HTR-8/SVneo (cell line): ENCODE measurements around the gene MYRIP.

Experiments used
- DNase-seq: peaks from one replicate; pipeline ENCODE4 v3.0.0; 2011; ENCODE audit warnings: low spot score, mixed read lengths; ENCODE audit not compliant: insufficient read length
- FAIRE-seq: peaks from 2 replicates; lab custom pipeline; 2011; peaks lifted over from hg19 to GRCh38; lab: Jason Lieb, UNC

Gene MYRIP

DNA sequence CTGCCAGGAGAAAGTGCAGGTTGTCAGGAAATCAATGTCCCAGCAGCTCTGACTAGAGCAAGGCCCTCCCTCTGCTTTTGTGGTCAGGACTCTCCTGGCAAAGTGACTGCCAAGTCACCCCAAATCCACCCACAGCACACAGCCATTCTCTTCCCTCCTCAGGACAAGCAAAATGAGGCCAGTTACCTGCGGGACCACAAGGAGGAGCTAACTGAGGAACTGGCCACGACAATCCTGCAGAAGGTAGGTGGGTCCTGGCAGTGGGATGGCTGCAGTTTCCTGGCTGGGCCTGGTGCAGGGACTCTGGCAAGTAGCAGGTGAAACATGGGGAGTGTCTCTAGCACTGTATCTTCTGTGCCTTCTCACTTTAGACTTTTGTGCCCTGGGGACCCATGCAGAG, 357.6 kb downstream of the MYRIP start:
- FAIRE-seq (no peak), DNase-seq (no peak)

DNA sequence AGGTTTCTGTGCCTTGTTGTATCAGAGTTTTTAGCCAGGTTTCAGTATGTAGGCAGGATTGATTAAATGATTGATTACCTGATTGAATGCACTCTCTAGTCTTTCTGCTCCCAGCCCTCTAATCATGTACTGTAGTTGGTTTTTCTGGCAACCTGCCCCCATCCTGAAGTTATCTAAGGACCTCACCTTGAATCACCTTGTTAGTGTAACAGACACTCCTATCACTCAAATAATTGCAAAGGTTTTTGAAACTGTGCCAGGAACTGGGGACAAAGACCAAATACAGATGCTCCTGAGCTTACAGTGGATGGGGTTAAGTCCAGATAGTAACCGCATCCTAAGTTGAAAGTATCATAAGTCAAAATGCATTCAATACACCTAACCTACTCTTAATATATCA, 358.5 kb downstream of the MYRIP start:
- no peak for FAIRE-seq
- DNase-seq, result no peak

DNA sequence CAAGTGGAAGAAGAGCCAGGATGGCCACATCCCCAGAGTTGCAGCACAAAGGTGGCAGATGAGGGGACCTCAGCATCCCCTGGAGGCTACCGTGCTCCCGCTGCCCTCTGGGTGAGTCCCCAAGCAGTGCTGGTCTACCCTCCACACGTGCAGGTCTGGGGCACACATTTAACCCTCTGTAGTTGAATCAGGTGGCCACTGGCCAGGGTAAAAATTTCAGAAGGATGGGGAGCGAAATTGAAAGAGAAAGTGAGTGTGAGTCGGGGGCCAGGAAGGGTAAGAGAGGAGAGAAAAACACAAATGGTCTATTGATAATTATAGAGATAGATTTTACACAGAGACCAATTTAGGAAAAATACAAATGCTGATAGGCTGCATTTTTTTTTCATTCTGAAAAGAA, 360.6 kb downstream of the MYRIP start:
- DNase-seq (no peak), FAIRE-seq (no peak)

DNA sequence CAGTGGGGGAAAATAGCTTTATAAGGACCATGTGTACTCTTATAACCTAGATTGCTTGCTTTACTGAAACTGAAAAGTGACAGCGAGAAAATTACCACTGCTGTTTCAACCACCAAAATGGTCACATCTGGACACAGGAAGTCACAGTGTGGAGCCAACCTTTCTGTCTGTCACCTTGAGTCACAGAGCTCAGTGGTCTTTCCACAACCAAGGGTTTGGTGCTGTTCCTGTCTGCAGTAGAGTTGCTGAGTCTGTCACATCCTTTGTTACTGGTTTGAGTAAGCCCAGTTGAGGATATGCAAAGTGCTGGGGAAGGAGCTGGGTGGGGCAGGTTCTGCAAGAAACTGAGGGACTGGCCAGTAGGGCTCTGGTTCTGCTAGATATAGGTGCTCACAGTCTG, 361.0 kb downstream of the MYRIP start:
- FAIRE-seq, result no peak
- DNase-seq, result no peak

DNA sequence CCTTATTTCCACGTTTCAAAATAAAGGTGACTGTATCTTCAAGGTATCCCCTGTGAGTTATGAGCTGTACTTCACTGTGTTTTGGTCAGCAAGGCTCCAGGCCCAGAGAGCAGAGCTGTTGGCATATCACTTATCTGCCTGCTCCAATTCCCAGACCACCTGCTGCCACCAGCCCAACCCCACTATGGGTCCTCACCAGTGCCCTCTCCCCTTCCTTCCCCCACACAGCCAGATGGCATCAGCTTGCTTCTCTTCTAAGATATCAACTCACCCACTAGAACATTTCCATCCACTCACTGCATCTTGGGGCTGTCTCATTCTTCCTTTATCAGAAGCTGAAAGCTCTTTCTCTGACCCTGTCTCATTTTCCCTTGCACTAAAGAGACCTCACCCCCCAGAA, 363.2 kb downstream of the MYRIP start:
- FAIRE-seq, result no peak
- DNase-seq, result no peak

DNA sequence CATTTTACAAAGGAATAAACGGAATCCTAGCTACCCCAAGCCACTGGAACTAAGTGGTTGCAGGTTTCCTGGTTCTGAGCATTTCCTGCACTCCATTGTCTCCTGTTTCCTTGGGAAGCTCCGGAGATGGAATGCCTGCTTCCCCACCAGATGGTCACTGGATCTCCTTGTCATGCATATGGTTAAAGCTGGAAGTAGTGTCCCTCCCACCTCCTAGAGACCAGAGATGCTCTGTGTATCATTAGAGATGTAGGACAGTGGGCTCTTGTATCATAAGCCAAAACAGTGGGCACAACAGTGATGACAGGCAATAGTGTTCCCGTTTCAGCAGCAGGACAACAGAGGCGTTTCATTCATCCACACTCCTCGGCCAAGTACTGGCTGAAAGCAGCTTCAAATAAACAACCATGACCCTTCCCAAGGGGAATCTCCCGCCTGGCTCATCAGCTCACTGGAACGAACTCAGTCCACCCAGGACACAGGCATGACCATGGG, 363.9 kb downstream of the MYRIP start:
- FAIRE-seq, result no peak
- DNase-seq, result no peak

DNA sequence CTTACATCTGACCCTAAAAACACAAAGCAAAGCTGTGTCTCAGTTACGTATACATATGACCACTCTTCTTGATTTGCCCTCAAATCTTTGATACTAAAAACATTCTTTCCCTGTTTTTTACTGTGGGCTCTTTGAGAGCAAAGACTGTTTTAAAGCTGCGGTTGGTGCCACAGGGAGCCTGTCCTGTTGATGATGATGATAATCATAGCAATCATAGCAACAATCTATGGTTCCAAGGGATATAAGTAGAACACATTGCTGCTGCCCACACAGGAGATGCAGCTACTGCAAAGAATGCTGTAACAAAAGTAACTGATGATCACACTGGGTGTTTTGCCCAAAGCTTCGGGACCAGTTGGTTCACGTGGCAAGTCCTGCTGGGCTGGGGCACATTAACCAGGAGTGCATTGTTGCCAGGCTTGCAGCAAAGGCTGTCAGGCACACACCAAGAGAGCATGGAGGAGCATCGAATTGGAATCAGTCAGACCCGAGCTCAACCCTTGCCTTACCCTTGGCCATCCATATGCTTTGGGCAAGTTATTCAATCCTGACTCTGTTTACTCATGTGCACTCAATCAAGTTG, 368.7 kb downstream of the MYRIP start:
- FAIRE-seq, result no peak
- no peak for DNase-seq

DNA sequence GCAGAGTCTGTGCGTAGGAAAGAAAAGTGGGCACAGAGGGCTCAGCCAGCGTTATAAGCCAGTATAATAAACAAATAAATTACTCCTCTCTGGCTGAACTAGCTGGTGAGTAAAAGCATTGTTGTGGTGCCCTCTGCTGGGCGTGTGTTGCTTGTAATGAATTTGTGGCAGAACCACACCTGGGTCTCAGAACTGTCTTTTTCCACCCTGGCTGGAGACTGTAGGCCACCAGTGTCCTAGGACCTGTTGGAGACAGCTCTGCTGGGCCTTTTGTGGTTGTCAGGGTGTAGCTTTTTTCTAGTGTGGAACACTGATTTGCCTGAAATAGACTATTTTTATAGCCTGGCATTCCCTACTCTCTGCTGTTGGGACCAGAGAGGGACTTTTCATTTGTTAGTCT, 369.6 kb downstream of the MYRIP start:
- DNase-seq (peak; percentile 23), FAIRE-seq (no peak)

DNA sequence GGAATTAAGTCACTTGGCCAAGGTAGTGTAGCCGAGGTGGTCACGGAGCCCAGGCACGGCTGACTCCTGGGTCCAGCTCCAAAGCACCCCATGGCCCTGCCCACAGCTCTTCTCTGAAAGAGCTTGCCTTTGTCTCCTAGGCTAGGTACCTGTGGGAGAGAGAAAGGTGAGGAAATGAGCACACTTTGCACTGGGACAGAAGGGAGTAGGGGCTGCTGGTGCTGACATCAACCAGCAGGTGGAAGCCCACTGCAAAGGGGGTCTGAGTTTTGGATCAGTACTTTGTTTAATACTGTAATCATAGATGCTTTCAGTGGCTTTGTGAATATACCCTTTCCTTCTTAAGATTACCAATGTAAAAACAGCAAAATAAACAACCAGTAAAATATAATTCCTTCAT, 371.8 kb downstream of the MYRIP start:
- no peak for FAIRE-seq

DNA sequence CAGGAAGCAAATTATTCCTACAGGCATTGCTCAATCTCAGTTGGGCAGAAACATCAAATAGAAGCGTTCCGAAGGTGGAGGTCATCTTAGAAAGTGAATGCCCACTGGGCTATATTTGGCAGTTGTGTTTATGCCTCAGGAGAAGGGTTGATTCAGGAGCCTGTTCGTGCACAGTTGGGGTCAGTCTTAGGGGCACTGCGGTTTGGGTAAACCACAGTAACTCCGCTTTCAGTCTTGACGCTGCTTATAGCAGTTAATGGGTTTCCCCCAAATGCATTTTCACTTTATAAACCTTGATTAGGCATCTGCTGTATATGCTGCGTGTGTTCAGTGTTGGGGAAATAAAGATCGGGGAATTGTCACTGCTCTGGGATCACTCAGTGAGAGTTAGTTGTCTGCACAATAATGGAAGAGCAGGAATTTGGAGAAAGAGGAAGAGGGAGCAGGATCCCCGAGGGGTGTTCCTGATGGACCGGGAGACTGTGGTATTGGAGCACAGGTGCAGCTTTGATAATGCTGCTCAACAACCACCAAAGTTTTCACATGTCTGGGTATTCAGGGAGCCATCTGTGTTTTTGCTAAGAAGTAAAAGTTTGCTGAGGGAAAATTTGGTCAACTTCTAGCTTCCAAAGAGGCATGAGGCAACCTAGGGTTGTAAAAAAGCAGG, 375.8 kb downstream of the MYRIP start:
- no peak for FAIRE-seq
- DNase-seq, result no peak

More for the DNA sequence above, 371.8 kb downstream of the MYRIP start:
- DNase-seq, result no peak

DNA sequence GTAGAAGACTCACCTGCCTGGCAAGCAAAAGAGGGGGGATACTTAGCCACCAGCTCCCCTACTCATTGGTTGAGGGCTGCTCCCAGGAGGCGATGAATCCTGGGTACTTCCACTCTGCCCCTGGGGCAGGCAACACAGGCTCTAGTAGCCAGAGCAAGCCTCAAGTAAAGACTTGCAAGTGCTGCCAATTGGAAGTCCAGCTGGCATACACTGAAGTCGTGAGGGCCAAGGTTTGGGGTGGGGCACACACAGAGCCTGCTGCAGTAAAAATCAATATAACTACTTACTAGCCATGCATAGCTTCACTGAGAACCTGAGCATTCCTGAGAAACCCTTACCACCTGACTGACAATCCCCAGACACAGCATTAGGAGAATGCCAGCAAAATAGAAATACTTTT, 377.1 kb downstream of the MYRIP start:
- DNase-seq (no peak), FAIRE-seq (no peak)

DNA sequence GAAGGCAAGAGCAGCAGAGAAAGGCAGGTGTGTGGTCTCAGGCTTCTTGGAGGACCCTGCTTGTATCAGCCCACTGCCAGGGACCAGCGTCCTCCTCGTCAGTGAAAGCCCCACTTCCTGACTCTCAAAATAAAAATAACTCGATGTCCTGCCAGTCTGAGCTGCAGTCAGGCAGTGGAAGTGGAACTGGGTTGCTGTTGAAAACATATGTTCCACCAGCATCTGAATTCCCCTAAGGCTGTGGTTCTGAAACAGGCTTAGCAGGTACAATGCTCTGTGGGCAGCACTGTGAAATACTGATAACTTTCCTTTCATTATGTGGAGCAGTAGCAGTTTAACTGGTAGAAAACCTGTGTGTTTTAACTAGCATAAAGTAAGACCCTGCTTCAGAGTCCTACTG, 378.5 kb downstream of the MYRIP start:
- DNase-seq (no peak), FAIRE-seq (no peak)

DNA sequence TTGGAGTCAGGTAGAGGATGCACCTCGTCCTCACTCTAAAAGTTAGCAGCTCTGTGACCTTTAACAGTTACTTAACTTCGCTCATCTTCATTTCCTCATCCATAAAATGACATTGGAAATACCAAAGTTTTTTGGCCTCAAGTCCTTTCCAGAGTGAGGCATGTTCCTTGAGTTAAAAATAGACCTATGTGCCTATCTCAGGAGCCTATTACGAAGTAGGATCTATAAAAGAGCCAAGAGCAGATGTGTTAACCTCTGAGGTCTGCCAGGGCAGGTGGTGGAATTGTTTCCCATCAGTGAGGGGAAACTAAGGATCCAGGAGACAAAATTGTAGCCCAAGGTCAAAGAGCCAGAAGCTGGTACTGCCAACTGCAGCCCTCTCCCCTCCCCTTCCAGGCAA, 379.7 kb downstream of the MYRIP start:
- no peak for DNase-seq
- no peak for FAIRE-seq

DNA sequence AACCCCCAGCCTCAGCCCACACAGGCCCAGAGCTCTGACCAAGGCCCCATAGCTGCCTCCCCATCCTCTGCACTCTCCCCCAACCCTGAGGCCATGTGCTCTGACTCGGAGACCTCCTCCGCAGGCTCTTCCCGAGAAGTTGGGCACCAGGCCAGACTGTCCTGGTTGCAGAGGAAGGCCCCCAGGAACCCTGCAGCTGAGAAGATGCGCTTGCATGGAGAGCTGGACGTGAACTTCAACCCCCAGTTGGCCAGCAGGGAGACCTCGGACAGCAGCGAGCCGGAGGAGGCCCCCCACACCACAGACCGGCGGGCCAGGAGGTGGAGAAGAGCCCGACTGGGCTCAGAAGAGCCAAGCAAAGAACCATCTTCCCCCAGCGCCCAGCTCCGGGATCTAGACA, 380.6 kb downstream of the MYRIP start:
- FAIRE-seq, result no peak
- DNase-seq, result no peak

DNA sequence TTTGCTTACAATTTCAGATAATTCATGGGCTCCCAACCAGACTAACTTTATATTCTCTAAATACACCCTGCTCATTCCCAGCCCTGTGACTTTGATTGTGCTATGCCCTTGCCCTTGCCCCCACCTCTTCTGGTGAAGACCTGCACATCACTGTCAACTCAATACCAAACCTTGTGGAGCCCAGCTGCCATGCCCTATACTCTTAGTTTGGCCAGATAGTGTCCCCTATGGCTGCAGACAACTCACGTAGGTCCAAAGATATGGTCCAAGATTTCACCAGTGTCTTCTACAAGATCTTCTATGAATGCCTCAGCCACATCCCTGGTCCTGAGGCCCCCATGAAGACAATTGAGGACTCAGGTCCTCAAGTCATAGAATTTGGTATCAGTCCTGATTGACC, 381.8 kb downstream of the MYRIP start:
- no peak for FAIRE-seq
- no peak for DNase-seq

DNA sequence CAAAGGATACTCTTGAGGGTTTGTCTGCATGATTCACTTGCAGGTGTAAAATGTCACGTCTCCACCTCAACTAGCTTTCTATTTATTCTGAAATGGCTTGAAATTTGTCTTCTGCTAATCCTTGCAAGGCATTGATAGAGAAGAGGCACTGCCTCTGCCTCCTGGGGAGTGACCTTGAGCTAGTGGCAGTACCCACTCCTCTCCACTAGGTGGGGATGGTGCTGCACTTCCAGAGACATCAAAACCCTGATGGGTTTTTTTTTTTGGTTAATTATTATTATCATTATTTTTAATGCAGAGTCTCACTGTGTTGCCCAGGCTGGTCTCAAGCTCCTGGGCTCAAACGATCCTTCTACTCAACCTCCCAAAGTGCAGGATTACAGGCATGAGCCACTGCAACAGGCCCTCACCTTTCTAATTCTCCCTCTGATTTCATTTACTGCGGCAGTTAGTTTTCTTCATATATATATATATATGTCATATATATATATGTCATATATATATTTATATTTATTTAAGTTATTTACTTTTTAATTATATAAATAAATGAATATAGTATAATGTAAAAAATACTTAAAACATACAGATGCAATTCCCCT, 382.5 kb downstream of the MYRIP start:
- DNase-seq (peak; percentile 14), FAIRE-seq (no peak)

DNA sequence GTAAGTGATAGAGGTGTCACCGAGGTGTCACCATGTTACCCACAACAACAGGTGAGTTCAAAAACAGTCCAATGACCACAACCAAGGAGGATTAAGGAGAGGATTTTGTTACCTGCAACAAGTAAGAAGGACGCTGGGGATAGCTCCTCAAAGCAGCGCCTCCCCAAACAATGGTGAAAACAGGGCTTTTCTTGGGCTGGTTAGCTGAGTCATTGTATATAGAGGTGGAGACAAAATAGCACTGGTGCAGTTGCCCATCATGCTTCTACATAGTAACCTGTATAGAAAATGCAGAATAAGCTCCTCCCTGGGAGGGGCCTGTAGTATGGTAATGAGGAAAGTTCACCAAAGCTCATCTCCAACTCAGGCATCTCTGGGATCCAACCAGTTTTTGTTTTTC, 383.2 kb downstream of the MYRIP start:
- no peak for DNase-seq
- no peak for FAIRE-seq

DNA sequence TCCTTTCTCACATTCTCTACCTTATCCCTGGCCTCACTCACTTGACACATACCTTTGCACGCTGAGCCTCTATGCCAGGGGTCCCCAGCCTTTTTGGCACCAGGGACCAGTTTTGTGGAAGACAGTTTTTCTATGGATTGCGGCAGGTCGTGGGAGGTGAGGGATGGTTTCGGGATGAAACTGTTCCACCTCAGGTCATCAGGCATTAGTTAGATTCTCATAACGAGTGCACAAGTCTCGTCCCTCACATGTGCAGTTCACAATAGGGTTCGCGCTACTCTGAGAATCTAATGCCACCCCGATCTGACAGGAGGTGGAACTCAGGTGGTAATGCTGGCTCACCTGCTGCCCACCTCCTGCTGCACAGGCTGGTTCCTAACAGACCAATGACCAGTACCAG, 387.6 kb downstream of the MYRIP start:
- DNase-seq (no peak), FAIRE-seq (no peak)

DNA sequence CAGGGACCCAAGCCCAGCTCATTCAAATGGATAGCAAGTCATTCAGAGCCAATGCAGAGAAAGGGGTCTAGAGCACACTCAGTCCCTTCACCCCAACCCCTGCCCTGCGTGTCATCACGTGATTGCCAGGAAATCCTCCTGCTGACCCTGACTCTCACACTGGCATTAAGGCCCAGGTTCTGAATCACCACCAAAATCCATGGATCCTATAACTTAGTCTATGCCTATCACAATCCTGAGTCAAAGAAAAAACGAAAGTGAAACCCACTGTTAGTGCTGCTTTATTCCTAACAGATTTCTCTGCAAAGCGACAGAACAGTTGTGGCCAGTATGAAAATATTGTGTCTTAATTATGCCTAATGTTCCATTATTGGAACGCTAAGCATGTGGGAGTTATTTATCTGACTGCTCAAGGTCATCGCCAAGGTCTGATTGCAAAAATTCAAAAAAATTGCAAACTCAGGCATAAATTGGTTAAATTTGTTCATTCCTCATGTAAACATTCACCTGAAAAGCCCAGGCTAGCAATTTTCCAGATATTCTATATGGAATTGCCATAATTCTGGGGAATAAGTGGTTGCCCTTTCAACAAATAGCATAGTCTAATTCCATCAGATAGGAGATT, 391.4 kb downstream of the MYRIP start:
- FAIRE-seq (no peak), DNase-seq (no peak)

DNA sequence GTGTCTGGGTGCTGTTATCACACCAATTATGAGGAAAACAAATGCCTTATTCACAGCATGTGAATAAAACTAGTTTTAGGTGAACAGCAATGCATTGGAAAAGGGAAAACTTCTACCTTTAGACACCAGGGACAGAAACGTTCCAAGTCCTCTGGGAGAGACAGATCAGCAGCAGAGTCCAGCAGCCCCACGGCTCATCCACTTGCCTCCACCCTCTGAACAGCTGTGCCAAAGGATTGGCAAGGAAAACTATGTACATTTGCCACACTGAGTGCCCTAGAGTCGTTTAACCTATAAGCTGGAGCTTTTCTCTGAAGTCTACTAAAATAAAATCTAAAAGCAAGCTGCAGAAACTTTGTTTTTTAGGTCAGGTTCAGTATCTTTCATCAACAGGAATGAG, 392.4 kb downstream of the MYRIP start:
- FAIRE-seq (no peak), DNase-seq (no peak)

DNA sequence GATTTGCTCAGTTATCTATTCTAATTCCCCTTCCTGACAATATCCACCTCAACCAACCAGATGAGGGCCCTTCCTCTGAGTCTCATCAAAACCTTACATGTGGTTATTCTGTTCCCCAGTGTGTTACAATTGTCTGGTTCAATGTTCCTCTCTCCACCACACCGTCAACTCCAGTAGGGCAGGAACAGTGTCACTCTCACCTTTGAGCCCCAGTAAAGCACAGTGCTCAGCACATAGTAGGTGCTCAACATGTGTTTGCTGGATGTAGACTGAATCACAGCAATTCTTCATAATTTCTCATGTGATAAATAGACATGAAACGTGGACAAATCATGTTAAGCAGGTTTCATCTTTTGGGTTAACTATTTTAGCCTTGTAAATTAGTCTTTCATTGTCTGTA, 397.1 kb downstream of the MYRIP start:
- FAIRE-seq, result no peak

More for the DNA sequence above, 397.1 kb downstream of the MYRIP start:
- no peak for DNase-seq
